ENCODE data around the gene GSTT4.

Gene GSTT4

DNA sequence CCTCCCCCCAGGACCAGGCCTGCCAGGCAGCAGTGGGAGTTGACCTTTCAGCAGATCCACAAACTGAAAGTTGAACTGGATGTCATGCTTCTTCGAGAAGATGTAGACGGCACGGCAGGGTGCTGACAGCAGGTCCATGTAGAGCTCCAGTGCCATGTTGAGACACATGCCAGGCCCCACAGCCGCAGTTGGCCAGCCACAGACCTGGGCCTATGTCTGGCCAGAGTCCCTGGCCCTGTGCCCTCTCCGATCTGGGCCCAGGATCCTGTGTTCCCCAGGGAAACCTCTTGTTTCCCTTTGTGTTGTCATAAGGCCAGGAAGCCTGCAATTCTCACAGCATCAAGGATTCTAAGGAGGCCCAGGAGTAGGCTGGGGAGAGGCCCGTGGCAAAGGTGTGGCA, at the start of gene GSTT4:
GSTT4 (minus strand) TSS at position 253 of the 400 bp plus-strand sequence; CDS start at position 156, 97 bp downstream.
- Histone ChIP-seq H3K79me2 (ENCODE audit: insufficient read depth, low read length) (no peaks in the 10 kb centered on the region), H2AFZ (ENCODE audit: low read depth, low read length) (no peak within 1 kb of the TSS), H3K4me1 (ENCODE audit: insufficient read depth, low read length) (no peaks in the 10 kb centered on the region), H4K20me1 (ENCODE audit: insufficient read depth, low read length) (no peaks in the 10 kb centered on the region), H3K9me3 (ENCODE audit: insufficient read depth, low read length, severe bottlenecking) (peaks cover 3% of the 10 kb centered on the region), H3K9ac (ENCODE audit: low read depth, low read length) (no peak within 1 kb of the TSS), H3K27me3 (ENCODE audit: insufficient read depth, low read length, poor library complexity) (no peaks in the 10 kb centered on the region), H3K27ac (ENCODE audit: low read length) (no peak within 1 kb of the TSS), H3K4me2 (ENCODE audit: insufficient read depth, low read length) (no peak within 1 kb of the TSS), H3K36me3 (ENCODE audit: insufficient read depth, low read length) (no peaks in the 10 kb centered on the region), H3K4me3 (ENCODE audit: low read depth in 1 of 2, low read length in 2 of 2) (no peak within 1 kb of the TSS)
- DNase-seq (no peak), ATAC-seq (ENCODE audit: insufficient read depth, low read depth) (no peak)
- no peak for TF ChIP-seq EZH2 (IDR thresholded peaks at IDR 0.05; ENCODE audit: borderline replicate concordance, low read depth, low read length, severe bottlenecking)
- TF ChIP-seq, protein P1, sequence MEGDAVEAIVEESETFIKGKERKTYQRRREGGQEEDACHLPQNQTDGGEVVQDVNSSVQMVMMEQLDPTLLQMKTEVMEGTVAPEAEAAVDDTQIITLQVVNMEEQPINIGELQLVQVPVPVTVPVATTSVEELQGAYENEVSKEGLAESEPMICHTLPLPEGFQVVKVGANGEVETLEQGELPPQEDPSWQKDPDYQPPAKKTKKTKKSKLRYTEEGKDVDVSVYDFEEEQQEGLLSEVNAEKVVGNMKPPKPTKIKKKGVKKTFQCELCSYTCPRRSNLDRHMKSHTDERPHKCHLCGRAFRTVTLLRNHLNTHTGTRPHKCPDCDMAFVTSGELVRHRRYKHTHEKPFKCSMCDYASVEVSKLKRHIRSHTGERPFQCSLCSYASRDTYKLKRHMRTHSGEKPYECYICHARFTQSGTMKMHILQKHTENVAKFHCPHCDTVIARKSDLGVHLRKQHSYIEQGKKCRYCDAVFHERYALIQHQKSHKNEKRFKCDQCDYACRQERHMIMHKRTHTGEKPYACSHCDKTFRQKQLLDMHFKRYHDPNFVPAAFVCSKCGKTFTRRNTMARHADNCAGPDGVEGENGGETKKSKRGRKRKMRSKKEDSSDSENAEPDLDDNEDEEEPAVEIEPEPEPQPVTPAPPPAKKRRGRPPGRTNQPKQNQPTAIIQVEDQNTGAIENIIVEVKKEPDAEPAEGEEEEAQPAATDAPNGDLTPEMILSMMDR (IDR thresholded peaks at IDR 0.05; ENCODE audit: borderline replicate concordance, extremely low read depth, low read length, poor library complexity, severe bottlenecking), result no peak

DNA sequence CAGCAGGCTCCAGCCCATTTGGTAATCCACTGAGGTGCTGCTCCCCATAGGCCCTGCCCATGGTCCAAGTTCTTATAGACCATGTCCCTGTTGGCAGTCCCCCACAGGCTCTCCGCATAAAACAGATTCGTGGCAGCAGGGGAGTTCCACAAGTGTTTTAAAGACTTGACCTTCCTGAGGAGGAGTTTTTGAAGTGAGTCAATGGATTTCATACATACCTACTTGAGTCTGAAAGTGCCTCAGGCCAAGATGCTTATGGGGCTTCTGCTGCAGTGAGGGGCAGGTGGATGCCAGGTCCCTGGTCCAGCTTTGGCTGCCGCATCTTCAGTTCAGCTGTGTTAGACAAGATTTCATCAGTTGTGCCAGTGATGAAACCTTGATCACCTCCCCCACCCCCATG, 49.1 kb upstream of the GSTT4 start:
- Histone ChIP-seq H3K4me3 (ENCODE audit: low read depth in 1 of 2, low read length in 2 of 2) (no peak overlapping the region), H3K27me3 (ENCODE audit: insufficient read depth, low read length, poor library complexity) (no peaks in the 10 kb centered on the region), H2AFZ (ENCODE audit: low read depth, low read length) (no peak overlapping the region), H3K9me3 (ENCODE audit: insufficient read depth, low read length, severe bottlenecking) (no peaks in the 10 kb centered on the region), H4K20me1 (ENCODE audit: insufficient read depth, low read length) (no peaks in the 10 kb centered on the region), H3K4me1 (ENCODE audit: insufficient read depth, low read length) (no peaks in the 10 kb centered on the region), H3K9ac (ENCODE audit: low read depth, low read length) (no peak overlapping the region), H3K27ac (ENCODE audit: low read length) (no peak overlapping the region), H3K79me2 (ENCODE audit: insufficient read depth, low read length) (no peaks in the 10 kb centered on the region), H3K36me3 (ENCODE audit: insufficient read depth, low read length) (peaks cover 91% of the 10 kb centered on the region), H3K4me2 (ENCODE audit: insufficient read depth, low read length) (no peak overlapping the region)
- no peak for TF ChIP-seq EZH2 (IDR thresholded peaks at IDR 0.05; ENCODE audit: borderline replicate concordance, low read depth, low read length, severe bottlenecking)
- TF ChIP-seq, protein P1 (IDR thresholded peaks at IDR 0.05; ENCODE audit: borderline replicate concordance, extremely low read depth, low read length, poor library complexity, severe bottlenecking), result no peak
- ATAC-seq (ENCODE audit: insufficient read depth, low read depth) (no peak), DNase-seq (no peak)

DNA sequence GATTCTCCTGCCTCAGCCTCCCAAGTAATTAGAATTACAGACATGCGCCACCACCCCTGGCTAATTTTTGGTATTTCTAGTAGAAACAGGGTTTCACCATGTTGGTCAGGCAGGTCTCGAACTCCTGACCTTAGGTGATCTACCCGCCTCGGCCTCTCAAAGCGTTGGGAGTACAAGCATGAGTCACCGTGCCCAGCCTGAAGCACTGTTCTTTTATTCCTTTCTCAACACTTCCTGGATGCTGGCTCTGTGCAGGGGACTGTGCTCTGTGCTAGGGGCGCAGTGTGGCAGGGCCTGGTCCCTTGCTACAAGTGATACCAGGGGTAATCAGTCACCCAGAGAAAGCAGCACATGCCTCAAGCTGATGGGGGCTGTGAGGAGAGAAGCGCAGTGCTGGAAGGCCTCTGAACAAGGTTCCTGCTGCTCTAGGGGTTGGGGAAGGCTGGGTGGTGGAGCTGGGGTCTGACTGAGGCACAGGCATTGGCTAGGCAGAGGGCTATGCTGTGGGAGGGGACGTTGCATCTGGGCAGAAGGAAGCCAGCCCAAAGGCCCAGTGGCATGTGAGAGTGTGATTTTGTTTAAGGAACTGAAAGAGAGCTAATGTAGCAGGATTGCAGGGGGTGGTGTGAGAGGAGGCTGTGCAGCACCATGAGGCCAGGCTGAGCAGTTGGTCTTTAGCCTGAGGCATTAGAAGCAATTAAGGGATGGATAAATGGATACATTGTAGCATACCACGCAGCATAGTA, 48.4 kb upstream of the GSTT4 start:
- no peak for TF ChIP-seq EZH2 (IDR thresholded peaks at IDR 0.05; ENCODE audit: borderline replicate concordance, low read depth, low read length, severe bottlenecking)
- Histone ChIP-seq H3K9ac (ENCODE audit: low read depth, low read length) (no peak overlapping the region), H3K4me1 (ENCODE audit: insufficient read depth, low read length) (no peaks in the 10 kb centered on the region), H3K27ac (ENCODE audit: low read length) (no peak overlapping the region), H3K4me2 (ENCODE audit: insufficient read depth, low read length) (no peak overlapping the region), H3K27me3 (ENCODE audit: insufficient read depth, low read length, poor library complexity) (no peaks in the 10 kb centered on the region), H4K20me1 (ENCODE audit: insufficient read depth, low read length) (no peaks in the 10 kb centered on the region), H3K4me3 (ENCODE audit: low read depth in 1 of 2, low read length in 2 of 2) (no peak overlapping the region), H3K9me3 (ENCODE audit: insufficient read depth, low read length, severe bottlenecking) (no peaks in the 10 kb centered on the region), H3K79me2 (ENCODE audit: insufficient read depth, low read length) (no peaks in the 10 kb centered on the region), H2AFZ (ENCODE audit: low read depth, low read length) (no peak overlapping the region), H3K36me3 (ENCODE audit: insufficient read depth, low read length) (peaks cover 91% of the 10 kb centered on the region)
- DNase-seq, result no peak
- no peak for ATAC-seq (ENCODE audit: insufficient read depth, low read depth)

DNA sequence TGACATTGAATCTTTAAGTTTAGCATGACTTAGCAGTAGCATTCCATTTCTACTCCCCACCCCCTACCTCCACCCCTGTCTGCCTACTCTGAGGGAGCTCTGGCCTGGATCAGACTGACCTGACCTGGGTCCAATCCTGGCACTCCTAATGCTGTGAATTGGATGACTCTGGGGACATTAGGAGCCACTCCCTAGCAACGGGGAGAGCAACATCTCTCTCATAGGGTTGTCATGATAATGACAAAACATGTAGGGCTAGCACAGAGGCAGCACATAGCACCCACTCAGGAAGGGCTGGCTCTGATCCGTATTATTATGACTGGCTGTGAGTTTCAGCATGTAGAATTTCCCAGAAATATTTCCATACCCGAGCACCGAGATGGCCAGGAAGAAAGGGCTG, 46.3 kb upstream of the GSTT4 start:
- H3K36me3 ChIP-seq (ENCODE audit: insufficient read depth, low read length), result peaks cover 91% of the 10 kb centered on the region
- no peak for TF ChIP-seq EZH2 (IDR thresholded peaks at IDR 0.05; ENCODE audit: borderline replicate concordance, low read depth, low read length, severe bottlenecking)
- TF ChIP-seq, protein P1 (IDR thresholded peaks at IDR 0.05; ENCODE audit: borderline replicate concordance, extremely low read depth, low read length, poor library complexity, severe bottlenecking), result no peak
- ATAC-seq (ENCODE audit: insufficient read depth, low read depth), result no peak

More for the DNA sequence above, 46.3 kb upstream of the GSTT4 start:
- DNase-seq, result no peak
- Histone ChIP-seq H3K4me2 (ENCODE audit: insufficient read depth, low read length) (no peak overlapping the region), H3K9me3 (ENCODE audit: insufficient read depth, low read length, severe bottlenecking) (no peaks in the 10 kb centered on the region), H2AFZ (ENCODE audit: low read depth, low read length) (no peak overlapping the region), H3K27me3 (ENCODE audit: insufficient read depth, low read length, poor library complexity) (no peaks in the 10 kb centered on the region), H4K20me1 (ENCODE audit: insufficient read depth, low read length) (no peaks in the 10 kb centered on the region), H3K27ac (ENCODE audit: low read length) (no peak overlapping the region), H3K4me3 (ENCODE audit: low read depth in 1 of 2, low read length in 2 of 2) (no peak overlapping the region), H3K79me2 (ENCODE audit: insufficient read depth, low read length) (no peaks in the 10 kb centered on the region), H3K9ac (ENCODE audit: low read depth, low read length) (no peak overlapping the region), H3K4me1 (ENCODE audit: insufficient read depth, low read length) (no peaks in the 10 kb centered on the region)
